Karpas-422 (cell line): ENCODE results near the gene CARS1. TPM values are rescaled to one million over a fixed set of nuclear protein-coding genes. Genes with fewer than 3 reads are reported as not detected.
A peak's percentile ranks its signal among the peaks of the same experiment; 100 is the strongest.

Experiments
- DNase-seq: peaks from one replicate; pipeline ENCODE4 v3.0.0-alpha.2; 2015
- H2AFZ ChIP-seq: fragments of 200-600 bp; sonication (generic); 2 replicates; pipeline ENCODE4 v1.6.1; 2014; ENCODE audit warnings: antibody characterized with exemption, low read length, mixed read lengths
- H3K27ac ChIP-seq: fragments of 200-600 bp; sonication (generic); 2 replicates; pipeline ENCODE4 v1.5.1; 2014; ENCODE audit warnings: mild to moderate bottlenecking, low read length, moderate library complexity
- H3K27me3 ChIP-seq: fragments of 200-600 bp; sonication (generic); 2 replicates; pipeline ENCODE4 v1.6.1; 2014; ENCODE audit warnings: low read length, mixed read lengths
- H3K36me3 ChIP-seq: fragments of 200-600 bp; sonication (generic); 2 replicates; pipeline ENCODE4 v1.6.1; 2014; ENCODE audit warnings: low read length, mixed read lengths; ENCODE audit not compliant: insufficient read depth
- H3K4me1 ChIP-seq: fragments of 200-600 bp; sonication (generic); 2 replicates; pipeline ENCODE4 v1.6.1; 2014; ENCODE audit warnings: mild to moderate bottlenecking, low read length, mixed read lengths
- H3K4me2 ChIP-seq: fragments of 200-600 bp; sonication (generic); 2 replicates; pipeline ENCODE4 v1.6.1; 2014; ENCODE audit warnings: low read length, low read depth, mild to moderate bottlenecking; ENCODE audit not compliant: poor library complexity, severe bottlenecking
- H3K4me3 ChIP-seq: fragments of 200-600 bp; sonication (generic); 2 replicates; pipeline ENCODE4 v1.5.1; 2014; ENCODE audit warnings: mild to moderate bottlenecking, antibody characterized with exemption, low read length, mixed read lengths
- H3K79me2 ChIP-seq: fragments of 200-600 bp; sonication (generic); 2 replicates; pipeline ENCODE4 v1.6.1; 2014; ENCODE audit warnings: mild to moderate bottlenecking, low read length, mixed read lengths
- H3K9ac ChIP-seq: fragments of 200-600 bp; sonication (generic); 2 replicates; pipeline ENCODE4 v1.6.0; 2014; ENCODE audit warnings: low read length
- H3K9me2 ChIP-seq: fragments of 200-600 bp; sonication (generic), shearing (Covaris generic); replicated peaks from 2 replicates; pipeline ENCODE4 v1.6.0; 2014; ENCODE audit warnings: mild to moderate bottlenecking, low read length, moderate library complexity; ENCODE audit not compliant: insufficient read depth
- H3K9me3 ChIP-seq: fragments of 300-700, 200-600 bp; sonication (generic); 2 replicates; pipeline ENCODE4 v1.6.1; 2014; ENCODE audit warnings: low read length, mixed read lengths
- H4K20me1 ChIP-seq: fragments of 200-600 bp; sonication (generic); 2 replicates; pipeline ENCODE4 v1.6.1; 2014; ENCODE audit warnings: mild to moderate bottlenecking, antibody characterized with exemption, low read length, low read depth; ENCODE audit not compliant: insufficient read depth
- total RNA-seq: library from RNA; depleted of rRNA; stranded (reverse); fragments of >200 nt; shearing (Covaris generic); gene quantifications from 2 replicates; pipeline ENCODE4 v1.2.3, GENCODE V29; 2014; ENCODE audit warnings: low replicate concordance

The CARS1 gene
- total RNA-seq, 1 experiment from 2014 or later = 55.8 TPM

GRCh38 chr11:2976294-2977063, 80.7 kb downstream of the CARS1 start:
- Histone ChIP-seq H3K79me2 (peaks cover 95% of the 10 kb centered on the region), H3K36me3 (peaks cover 74% of the 10 kb centered on the region), H3K27ac (no peak overlapping the region), H3K4me2 (no peak overlapping the region), H3K9me2 (no peaks in the 10 kb centered on the region), H4K20me1 (peaks cover 43% of the 10 kb centered on the region), H3K4me3 (no peak overlapping the region), H2AFZ (no peak overlapping the region), H3K27me3 (no peaks in the 10 kb centered on the region), H3K9me3 (no peaks in the 10 kb centered on the region), H3K4me1 (no peaks in the 10 kb centered on the region), H3K9ac (no peak overlapping the region)
- no peak for DNase-seq

GRCh38 chr11:2975594-2975993, 81.6 kb downstream of the CARS1 start:
- Histone ChIP-seq H3K4me1 (no peaks in the 10 kb centered on the region), H3K79me2 (peaks cover 94% of the 10 kb centered on the region), H3K4me2 (no peak overlapping the region), H4K20me1 (peaks cover 43% of the 10 kb centered on the region), H3K9ac (no peak overlapping the region), H2AFZ (no peak overlapping the region), H3K27ac (no peak overlapping the region), H3K27me3 (no peaks in the 10 kb centered on the region), H3K9me2 (no peaks in the 10 kb centered on the region), H3K4me3 (no peak overlapping the region), H3K9me3 (no peaks in the 10 kb centered on the region), H3K36me3 (peaks cover 82% of the 10 kb centered on the region)
- peak; percentile 72 for DNase-seq

GRCh38 chr11:2974272-2974671, 83.0 kb downstream of the CARS1 start:
- Histone ChIP-seq H3K27ac (no peak overlapping the region), H3K27me3 (no peaks in the 10 kb centered on the region), H3K9me3 (no peaks in the 10 kb centered on the region), H3K4me3 (no peak overlapping the region), H4K20me1 (peaks cover 36% of the 10 kb centered on the region), H3K79me2 (peaks cover 95% of the 10 kb centered on the region), H3K4me2 (no peak overlapping the region), H3K9me2 (no peaks in the 10 kb centered on the region), H3K4me1 (no peaks in the 10 kb centered on the region), H3K36me3 (peaks cover 87% of the 10 kb centered on the region), H2AFZ (no peak overlapping the region), H3K9ac (no peak overlapping the region)
- no peak for DNase-seq

GRCh38 chr11:2968341-2968900, 88.8 kb downstream of the CARS1 start:
- Histone ChIP-seq H3K27me3 (no peaks in the 10 kb centered on the region), H3K9me3 (no peaks in the 10 kb centered on the region), H3K36me3 (peaks cover 88% of the 10 kb centered on the region), H3K9me2 (no peaks in the 10 kb centered on the region), H3K4me3 (no peak overlapping the region), H2AFZ (no peak overlapping the region), H4K20me1 (peaks cover 28% of the 10 kb centered on the region), H3K27ac (no peak overlapping the region), H3K4me2 (no peak overlapping the region), H3K9ac (no peak overlapping the region), H3K79me2 (peaks cover 91% of the 10 kb centered on the region), H3K4me1 (no peaks in the 10 kb centered on the region)
- no peak for DNase-seq

GRCh38 chr11:2964782-2965181, 92.4 kb downstream of the CARS1 start:
- peaks cover 88% of the 10 kb centered on the region for H3K79me2 ChIP-seq
- H3K9me2 ChIP-seq = no peaks in the 10 kb centered on the region
- H3K36me3 ChIP-seq = peaks cover 82% of the 10 kb centered on the region
- peaks cover 38% of the 10 kb centered on the region for H4K20me1 ChIP-seq
- H3K27me3 ChIP-seq = no peaks in the 10 kb centered on the region
- no peak overlapping the region for H2AFZ ChIP-seq
- no peak overlapping the region for H3K4me3 ChIP-seq
- H3K9ac ChIP-seq = no peak overlapping the region
- H3K4me2 ChIP-seq = no peak overlapping the region
- H3K27ac ChIP-seq = no peak overlapping the region
- no peaks in the 10 kb centered on the region for H3K4me1 ChIP-seq
- no peaks in the 10 kb centered on the region for H3K9me3 ChIP-seq
- DNase-seq = no peak

- Histone ChIP-seq H2AFZ (no peak overlapping the region), H3K27ac (no peak overlapping the region), H3K9me2 (no peaks in the 10 kb centered on the region), H3K4me2 (no peak overlapping the region), H3K79me2 (peaks cover 88% of the 10 kb centered on the region), H3K9me3 (no peaks in the 10 kb centered on the region), H3K9ac (no peak overlapping the region), H3K4me1 (no peaks in the 10 kb centered on the region), H3K27me3 (no peaks in the 10 kb centered on the region), H3K4me3 (no peak overlapping the region), H4K20me1 (peaks cover 40% of the 10 kb centered on the region), H3K36me3 (peaks cover 82% of the 10 kb centered on the region)
- DNase-seq = no peak
These were observed 93.5 kb downstream of the CARS1 start for GRCh38 chr11:2963761-2964160.

- H3K27me3 ChIP-seq = no peaks in the 10 kb centered on the region
- H3K9me2 ChIP-seq = no peaks in the 10 kb centered on the region
- H3K36me3 ChIP-seq = peaks cover 82% of the 10 kb centered on the region
- H3K4me2 ChIP-seq = no peak overlapping the region
- no peak overlapping the region for H2AFZ ChIP-seq
- no peak overlapping the region for H3K4me3 ChIP-seq
- no peaks in the 10 kb centered on the region for H3K9me3 ChIP-seq
- peaks cover 40% of the 10 kb centered on the region for H4K20me1 ChIP-seq
- no peak overlapping the region for H3K27ac ChIP-seq
- H3K9ac ChIP-seq = no peak overlapping the region
- no peaks in the 10 kb centered on the region for H3K4me1 ChIP-seq
- DNase-seq = no peak
- H3K79me2 ChIP-seq = peaks cover 88% of the 10 kb centered on the region
These were observed 94.0 kb downstream of the CARS1 start for GRCh38 chr11:2963112-2963754.

GRCh38 chr11:2961080-2961479, 96.1 kb downstream of the CARS1 start:
- no peak overlapping the region for H3K9ac ChIP-seq
- DNase-seq = no peak
- H3K36me3 ChIP-seq = peaks cover 85% of the 10 kb centered on the region
- no peaks in the 10 kb centered on the region for H3K9me3 ChIP-seq
- peaks cover 76% of the 10 kb centered on the region for H3K79me2 ChIP-seq
- H3K9me2 ChIP-seq = no peaks in the 10 kb centered on the region
- no peaks in the 10 kb centered on the region for H3K27me3 ChIP-seq
- no peak overlapping the region for H2AFZ ChIP-seq
- no peak overlapping the region for H3K4me2 ChIP-seq
- no peak overlapping the region for H3K27ac ChIP-seq
- peaks cover 25% of the 10 kb centered on the region for H4K20me1 ChIP-seq
- no peaks in the 10 kb centered on the region for H3K4me1 ChIP-seq
- H3K4me3 ChIP-seq = no peak overlapping the region
